HG02610 (cell line): ENCODE results near the gene AGPAT3.
A peak's percentile ranks its signal among the peaks of the same experiment; 100 is the strongest.
"Not testable (repeated sequence)": the region's sequence is repeated elsewhere in the genome, so short reads cannot be mapped to it uniquely, and the experiment has no call there.

Experiments used
- ATAC-seq: cut with Tn5 transposase; IDR thresholded peaks from one replicate; pipeline ENCODE4 v1.9.1; 2021; ENCODE audit warnings: mild to moderate bottlenecking, moderate library complexity; ENCODE audit not compliant: unreplicated experiment

AGPAT3 gene

GRCh38 chr21:43881935-43882334, 16.9 kb downstream of the AGPAT3 start:
- ATAC-seq, result no peak

GRCh38 chr21:43882952-43883545, 18.0 kb downstream of the AGPAT3 start:
- no peak for ATAC-seq

GRCh38 chr21:43884012-43884860, 19.2 kb downstream of the AGPAT3 start:
- peak; percentile 45 for ATAC-seq

GRCh38 chr21:43884861-43885417, 19.9 kb downstream of the AGPAT3 start:
- no peak for ATAC-seq

- ATAC-seq, result no peak
Measured at GRCh38 chr21:43885721-43886120, 20.7 kb downstream of the AGPAT3 start.

GRCh38 chr21:43886565-43886964, 21.5 kb downstream of the AGPAT3 start:
- ATAC-seq, result no peak

- no peak for ATAC-seq
Measured at GRCh38 chr21:43889069-43889468, 24.0 kb downstream of the AGPAT3 start.

GRCh38 chr21:43890042-43890441, 25.0 kb downstream of the AGPAT3 start:
- no peak for ATAC-seq

- ATAC-seq, result no peak
Measured at GRCh38 chr21:43892334-43892733, 27.3 kb downstream of the AGPAT3 start.

GRCh38 chr21:43892984-43893535, 28.0 kb downstream of the AGPAT3 start:
- ATAC-seq, result peak; percentile 12

GRCh38 chr21:43893536-43894205, 28.6 kb downstream of the AGPAT3 start:
- peak; percentile 87 for ATAC-seq

- no peak for ATAC-seq
Measured at GRCh38 chr21:43894206-43894577, 29.2 kb downstream of the AGPAT3 start.

GRCh38 chr21:43895196-43895595, 30.2 kb downstream of the AGPAT3 start:
- no peak for ATAC-seq

- not testable (repeated sequence) for ATAC-seq
Measured at GRCh38 chr21:43896696-43897299, 31.8 kb downstream of the AGPAT3 start.

- no peak for ATAC-seq
Measured at GRCh38 chr21:43899307-43900077, 34.5 kb downstream of the AGPAT3 start.

- ATAC-seq, result no peak
Measured at GRCh38 chr21:43900078-43900385, 35.0 kb downstream of the AGPAT3 start.

- no peak for ATAC-seq
Measured at GRCh38 chr21:43900690-43901089, 35.7 kb downstream of the AGPAT3 start.

- ATAC-seq, result no peak
Measured at GRCh38 chr21:43902441-43902840, 37.4 kb downstream of the AGPAT3 start.

- ATAC-seq, result no peak
Measured at GRCh38 chr21:43903451-43904091, 38.5 kb downstream of the AGPAT3 start.

GRCh38 chr21:43904331-43904781, 39.3 kb downstream of the AGPAT3 start:
- ATAC-seq, result no peak
